NCI-H2196 treated with DMSO at 0.1 percent for 48 hours (cell line): ENCODE results near the gene SCAF8.
"Not testable (repeated sequence)": the region's sequence is repeated elsewhere in the genome, so short reads cannot be mapped to it uniquely, and the experiment has no call there.

Experiments
- DNase-seq: peaks from one replicate; lab custom pipeline; 2025; ENCODE audit not compliant: unreplicated experiment; lab: John Stamatoyannopoulos, UW

SCAF8 gene

GRCh38 chr6:154779157-154779556 lies 45.9 kb downstream of the SCAF8 start:
- DNase-seq = not testable (repeated sequence)

DNA sequence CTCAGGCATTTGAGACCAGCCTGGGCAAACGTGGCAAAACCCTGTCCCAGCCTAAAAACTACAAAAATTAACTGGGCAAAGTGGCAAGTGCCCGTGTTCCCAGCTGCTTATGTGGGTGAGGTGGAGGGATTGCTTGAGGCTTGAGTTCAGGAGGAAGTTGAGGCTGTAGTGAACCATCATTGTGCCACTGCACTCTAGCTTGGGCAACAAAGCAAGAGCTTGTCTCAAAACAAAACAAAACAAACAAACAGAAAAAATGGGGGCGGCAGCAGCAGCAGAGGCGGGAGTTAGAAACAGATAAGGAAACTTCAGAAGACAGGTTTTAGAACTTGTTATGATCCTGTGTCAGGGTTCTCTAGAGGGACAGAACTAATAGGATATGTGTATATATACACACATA lies 49.0 kb downstream of the SCAF8 start:
- no peak for DNase-seq

- no peak for DNase-seq
Observed at GRCh38 chr6:154783229-154783628, 50.0 kb downstream of the SCAF8 start.

DNA sequence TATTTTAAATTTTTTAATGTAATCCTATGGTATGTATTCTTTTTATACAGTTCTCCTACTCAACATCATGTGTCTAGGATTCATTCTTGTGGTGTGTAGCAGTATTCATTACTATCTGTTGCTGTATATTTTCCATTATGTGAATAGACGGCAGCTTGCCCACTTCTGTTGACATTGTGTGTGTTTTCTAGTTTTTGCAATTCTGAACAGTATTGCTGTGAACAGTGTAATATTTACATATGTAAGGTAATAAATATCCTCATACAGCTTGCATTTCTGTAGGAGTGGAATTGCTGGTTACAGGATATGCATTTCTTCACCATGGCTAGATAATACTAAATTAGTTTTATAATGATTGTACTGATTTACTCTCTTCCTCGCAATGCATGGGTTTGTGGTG lies 51.9 kb downstream of the SCAF8 start:
- no peak for DNase-seq

DNA sequence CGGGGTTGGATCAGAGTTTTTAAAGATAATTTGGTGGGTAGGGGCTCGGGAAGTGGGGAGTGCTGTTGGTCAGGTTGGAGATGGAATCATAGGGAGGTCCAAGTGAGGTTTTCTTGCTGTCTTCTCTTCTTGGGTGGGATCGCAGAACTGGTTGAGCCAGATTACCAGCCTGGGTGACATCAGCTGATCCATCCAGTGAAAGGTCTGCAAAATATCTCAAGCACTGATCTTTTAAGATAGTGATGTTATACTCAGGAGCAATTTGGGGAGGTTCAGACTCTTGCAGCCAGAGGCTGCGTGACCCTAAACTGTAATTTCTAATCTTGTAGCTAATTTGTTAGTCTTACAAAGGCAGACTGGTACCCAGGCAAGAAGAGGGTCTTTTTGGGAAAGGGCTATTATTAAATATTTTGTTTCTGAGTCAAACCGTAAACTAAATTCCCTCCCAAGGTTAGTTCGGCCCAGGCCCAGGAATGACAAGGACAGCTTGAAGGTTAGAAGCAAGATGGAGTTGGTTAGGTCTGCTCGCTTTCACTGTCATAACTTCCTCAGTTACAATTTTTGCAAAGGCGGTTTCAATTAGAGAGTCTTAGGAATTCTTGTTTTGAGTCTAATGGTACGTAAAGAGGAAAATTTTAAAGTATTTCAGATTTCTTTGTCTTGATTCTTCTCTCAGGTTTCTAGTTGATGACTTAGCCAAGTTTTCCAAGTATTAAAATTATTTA lies 53.1 kb downstream of the SCAF8 start:
- DNase-seq = no peak

DNA sequence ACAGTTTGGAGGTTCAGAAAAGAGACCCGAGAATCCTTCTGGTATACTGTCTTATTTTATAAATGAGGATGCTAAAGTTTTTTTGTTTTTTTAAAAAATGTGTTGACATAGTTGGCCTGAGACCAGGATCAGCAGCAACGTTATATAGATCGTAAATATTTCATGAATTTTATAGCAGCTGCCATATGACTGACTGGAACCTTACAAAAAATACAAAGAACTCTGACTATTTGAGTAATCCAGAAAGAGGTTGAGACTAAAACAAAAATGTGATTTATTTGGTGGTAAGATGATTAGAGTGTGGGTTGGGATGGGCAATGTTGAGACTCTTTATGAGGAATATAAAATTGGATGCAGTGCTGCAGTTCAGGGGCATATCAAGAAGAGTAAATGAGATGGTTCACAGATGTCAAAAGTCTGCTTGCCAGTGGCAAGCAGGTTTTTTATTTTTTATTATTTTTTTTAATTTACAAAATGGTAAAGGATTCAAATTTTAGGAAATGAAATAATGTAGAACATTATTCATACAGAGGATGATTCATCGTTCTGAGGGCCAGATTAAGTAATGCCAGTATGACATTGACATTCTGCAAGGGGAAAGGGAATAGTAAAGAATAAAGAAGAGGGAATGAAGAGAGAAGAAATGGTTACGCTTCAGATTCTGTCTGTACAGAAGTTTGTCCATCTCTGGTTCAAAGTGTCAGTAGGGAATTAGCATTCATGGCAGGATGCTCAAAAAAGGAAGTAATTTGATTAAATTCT lies 58.5 kb downstream of the SCAF8 start:
- DNase-seq = no peak

DNA sequence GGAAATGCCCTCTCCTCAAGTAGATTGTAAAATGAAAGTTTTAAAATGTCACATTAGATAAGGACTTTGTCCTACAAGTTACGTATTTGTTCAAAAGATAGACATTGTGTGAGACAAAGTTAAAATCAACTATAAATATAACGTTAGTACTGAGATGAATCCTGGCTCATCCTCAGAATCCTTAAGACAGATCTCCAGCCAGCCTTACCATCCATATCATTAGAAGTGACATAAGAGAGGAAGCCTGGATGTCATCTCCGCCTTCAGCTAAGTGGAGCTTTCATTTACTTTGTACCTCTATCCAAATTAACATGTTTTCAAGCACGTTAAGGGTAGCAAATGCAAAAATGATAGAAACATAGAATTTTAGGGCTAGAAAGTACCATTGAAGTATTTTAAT lies 59.1 kb downstream of the SCAF8 start:
- no peak for DNase-seq

DNA sequence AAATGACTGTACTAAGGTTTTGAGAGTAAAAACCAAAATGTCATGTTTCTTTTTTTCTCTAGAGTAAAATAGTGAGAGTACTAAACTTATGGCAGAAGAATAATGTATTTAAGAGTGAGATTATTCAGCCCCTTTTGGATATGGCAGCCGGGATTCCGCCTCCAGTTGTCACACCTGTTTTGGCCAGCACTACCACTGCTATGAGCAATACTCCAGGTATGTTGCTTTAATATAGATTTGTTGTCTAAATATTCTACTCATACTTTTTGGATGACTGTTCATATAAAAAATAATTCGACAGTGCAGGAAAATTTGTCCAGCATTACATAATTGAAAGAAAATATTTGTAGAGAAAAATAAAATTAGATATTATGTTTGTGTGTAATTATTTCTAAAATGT lies 59.5 kb downstream of the SCAF8 start:
- no peak for DNase-seq

DNA sequence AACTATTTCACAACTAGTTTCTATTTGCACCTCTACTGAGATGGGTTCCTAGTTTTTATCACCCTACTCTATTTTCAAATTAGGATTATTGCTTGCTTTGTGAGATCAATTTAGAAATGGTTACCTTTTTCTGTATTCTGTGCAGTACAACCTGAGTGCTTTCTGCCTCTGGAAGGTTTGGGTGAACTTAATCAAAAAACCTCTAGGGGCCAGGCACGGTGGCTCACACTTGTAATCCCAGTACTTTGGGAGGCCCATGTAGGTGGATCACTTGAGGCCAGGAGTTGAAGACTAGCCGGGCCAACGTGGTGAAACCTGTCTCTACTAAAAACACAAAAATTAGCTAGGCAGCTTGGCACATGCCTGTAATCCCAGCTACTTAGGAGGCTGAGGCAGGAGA lies 63.3 kb downstream of the SCAF8 start:
- no peak for DNase-seq

GRCh38 chr6:154797857-154798256 lies 64.6 kb downstream of the SCAF8 start:
- DNase-seq = no peak

DNA sequence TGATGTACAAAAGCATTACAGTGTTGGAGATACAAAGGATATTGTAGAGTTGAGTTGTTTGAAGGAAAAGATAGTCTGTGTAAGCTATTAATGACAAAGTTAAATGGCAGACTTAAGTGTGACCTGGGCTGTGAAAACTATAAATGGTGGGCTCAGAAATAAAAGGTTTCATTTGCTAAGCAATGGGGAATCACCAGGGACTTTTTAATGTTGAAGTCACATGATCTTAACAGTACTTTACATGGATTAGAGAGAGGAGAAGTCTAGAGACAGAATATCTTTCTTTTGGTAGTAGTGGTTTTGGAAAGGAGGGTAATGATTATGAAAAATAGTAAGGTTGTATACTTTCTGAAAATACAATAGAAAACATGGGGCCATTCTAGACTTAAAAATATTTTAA lies 67.1 kb downstream of the SCAF8 start:
- no peak for DNase-seq

DNA sequence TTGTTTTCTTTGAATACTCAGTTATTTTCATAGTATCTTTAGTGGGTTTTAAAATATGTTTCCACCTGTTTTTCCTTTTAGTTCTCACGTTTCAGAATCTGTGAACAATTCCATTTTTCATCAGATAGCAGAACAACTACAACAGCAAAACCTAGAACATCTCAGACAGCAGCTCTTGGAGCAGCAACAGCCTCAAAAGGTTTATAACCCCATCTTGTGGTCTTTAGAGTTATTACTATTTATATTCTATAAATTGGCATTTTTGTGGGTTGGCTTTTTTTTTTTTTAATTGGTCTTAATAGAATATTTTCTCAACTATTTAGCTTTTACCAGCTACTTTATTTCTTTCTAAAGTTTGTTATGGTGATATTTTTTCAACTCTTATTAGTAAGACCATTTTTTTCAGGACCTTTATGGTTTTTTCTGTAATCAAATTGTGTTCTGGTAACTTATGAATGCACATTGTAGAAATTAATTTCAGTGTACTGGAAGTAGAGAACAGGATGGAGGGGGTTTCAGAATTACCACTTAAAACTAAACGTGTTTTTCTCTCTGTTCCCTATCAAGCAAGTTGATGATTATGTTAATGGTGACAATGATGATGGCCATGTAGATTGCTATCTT lies 72.2 kb downstream of the SCAF8 start:
- no peak for DNase-seq

GRCh38 chr6:154806804-154807203 lies 73.6 kb downstream of the SCAF8 start:
- no peak for DNase-seq

- not testable (repeated sequence) for DNase-seq
Observed at GRCh38 chr6:154811663-154812062, 78.4 kb downstream of the SCAF8 start.

DNA sequence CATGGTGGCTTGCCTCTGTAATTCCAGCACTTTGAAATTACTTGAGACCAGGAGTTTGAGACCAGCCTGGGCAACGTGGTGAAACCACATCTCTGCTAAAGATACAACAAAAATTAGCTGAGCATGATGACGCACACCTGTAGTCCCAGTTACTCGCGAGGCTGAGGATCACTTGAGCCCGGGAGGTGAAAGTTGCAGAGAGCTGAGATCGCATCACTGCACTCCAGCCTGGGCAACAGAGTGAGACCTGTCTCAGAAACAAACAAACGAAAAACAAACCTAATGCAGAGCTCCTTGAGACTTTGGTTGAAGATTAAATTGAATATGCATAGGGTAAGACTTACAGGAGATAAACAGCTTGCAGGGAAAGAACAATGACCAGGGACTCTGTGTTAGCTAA lies 80.8 kb downstream of the SCAF8 start:
- no peak for DNase-seq

DNA sequence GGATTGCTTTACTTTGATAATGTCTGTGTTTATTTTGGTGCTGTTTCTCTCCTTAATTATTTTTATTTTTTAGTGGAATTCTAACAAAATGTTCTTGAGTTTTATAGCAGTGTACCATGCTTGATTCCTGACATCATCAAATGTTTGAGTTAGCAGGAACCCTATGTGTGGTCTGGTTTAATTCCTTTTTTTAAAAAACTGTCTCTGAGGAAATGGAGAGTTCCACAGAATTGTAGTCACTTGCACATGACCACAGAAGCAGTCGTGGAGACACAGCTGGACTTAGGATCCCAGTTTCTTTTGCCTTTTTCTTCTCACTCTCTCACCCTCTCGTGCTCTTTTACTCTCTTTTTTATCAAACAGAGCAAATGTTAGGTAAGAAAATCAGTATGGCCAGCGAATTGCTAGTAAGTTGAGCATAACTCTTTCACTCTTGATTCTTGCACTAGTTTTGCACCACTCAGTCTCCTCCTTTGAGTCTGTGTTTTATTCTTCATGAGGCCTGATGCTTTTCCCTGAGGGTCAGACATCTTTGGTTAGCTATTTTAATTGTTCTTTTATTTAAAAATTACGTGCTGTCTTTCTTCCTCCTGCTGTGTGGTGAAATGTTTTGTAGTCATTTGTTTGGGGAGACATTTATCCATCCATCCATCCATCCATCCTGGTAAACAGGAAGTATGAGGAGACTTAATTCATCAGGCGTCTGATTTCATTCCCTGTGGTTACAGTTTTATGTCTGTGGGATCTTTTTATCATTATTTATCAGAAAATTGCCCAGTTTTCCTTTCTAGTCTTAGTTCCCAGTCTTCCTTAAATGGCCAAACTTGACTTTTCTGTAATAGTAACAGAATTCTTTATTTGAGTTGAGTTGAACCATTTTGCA lies 83.0 kb downstream of the SCAF8 start:
- DNase-seq = no peak

DNA sequence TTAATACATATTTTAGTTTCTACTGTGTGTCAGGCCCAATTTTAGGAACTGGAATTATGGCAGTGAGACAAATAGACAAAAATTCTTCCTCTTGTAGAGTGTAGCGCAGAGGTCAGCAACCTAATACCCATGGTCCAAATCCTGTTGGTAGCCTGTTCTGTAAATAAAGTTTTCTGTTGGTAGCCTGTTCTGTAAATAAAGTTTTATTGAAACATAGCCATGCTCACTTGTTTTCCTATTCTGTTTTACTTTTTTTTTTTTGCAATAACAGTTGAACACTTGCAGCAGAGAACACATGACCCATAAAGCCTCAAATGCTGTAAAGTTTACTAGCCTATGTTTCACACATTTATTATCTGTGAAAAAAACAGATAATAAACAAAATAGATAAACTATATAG lies 87.9 kb downstream of the SCAF8 start:
- no peak for DNase-seq

DNA sequence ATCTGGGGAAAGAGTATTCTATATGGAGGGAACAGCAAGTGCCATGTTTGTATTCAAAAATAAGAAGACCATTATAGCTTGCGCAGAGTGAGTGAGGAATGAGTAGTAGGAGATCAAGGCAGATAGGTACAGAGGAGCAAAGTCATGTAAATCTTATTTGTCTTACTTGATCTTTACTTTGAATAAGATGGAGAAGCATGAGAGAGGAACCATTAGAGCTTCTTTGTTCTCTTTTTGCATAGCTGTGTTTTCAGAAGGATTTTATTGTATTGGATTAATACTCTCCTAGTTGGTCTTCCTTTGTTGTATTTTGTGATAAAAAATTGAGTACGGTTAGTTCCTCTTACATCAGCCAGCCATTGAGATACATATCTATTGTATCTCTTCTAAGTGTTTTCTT lies 88.4 kb downstream of the SCAF8 start:
- no peak for DNase-seq

DNA sequence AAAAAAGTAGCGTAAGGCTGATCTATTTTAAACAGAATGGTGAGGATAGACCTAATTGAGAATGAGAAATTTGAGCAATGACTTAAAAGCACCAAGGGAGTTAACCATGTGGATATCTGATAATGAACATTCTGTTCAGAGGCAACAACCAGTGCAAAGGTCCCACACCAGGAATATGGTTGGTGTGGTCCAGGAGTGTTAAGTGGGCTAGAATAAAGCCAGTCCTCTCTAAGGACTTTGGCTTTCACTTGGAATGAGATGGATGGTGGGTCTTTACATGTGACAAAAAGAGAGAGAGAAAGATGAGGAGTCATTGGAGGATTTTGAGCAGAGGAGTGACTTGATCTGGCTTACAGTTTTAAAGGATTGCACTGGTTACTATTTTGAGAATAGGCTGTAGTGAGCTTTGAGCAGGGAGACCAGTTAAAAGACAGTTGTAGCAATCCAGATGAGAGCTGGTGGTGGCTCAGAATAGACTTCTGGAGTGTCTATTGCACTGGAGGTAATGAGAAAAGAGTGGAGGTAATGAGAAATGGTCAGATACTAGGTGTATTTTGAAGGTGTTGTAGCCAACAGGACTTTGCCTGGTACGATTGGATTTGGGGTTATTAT lies 89.8 kb downstream of the SCAF8 start:
- no peak for DNase-seq

DNA sequence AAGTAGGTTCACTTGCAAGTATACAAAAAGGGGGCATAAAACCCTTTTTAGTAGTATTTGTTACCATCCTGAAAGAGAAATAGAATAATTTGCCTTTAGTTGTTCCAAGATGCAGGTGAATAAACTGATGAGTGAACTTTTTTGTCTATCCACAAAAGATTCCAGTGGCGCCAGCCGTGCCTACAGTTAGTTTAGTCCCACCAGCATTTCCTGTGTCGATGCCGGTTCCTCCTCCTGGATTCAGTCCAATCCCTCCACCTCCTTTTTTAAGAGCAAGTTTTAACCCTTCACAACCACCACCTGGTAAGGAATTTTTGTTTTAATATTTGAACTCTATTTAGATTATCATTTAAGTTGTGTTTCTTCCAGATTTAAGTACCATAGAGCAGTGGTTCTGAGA lies 90.9 kb downstream of the SCAF8 start:
- no peak for DNase-seq

GRCh38 chr6:154829970-154830369 lies 96.8 kb downstream of the SCAF8 start:
- DNase-seq = no peak
